GM18526 (cell line): Measurements from ENCODE around the gene LSM2.

Experiments used
- POLR2A ChIP-seq: IDR thresholded peaks from 3 replicates; pipeline ENCODE4 v1.6.1; 2011; ENCODE audit not compliant: insufficient read length; ENCODE audit errors: extremely low read depth

The LSM2 gene

DNA sequence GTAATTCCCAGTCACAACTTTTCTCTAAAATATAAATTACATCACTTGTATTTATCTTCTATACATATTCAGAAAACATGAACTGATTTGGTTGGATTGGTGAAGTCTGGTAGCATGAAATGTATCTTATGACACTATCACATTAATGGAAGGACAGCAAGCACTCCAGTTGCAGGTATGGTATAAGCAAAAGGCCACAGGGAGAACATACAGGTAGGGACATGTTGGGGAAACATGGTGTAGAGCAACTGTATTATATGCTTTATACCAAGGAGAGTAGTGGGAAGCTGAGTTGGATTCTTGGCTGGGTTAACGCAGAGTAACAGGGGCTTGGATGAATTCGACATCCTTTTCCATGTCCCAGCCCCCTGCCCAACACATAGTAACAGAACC, 9.8 kb downstream of the LSM2 start:
- no peak for TF ChIP-seq POLR2A

DNA sequence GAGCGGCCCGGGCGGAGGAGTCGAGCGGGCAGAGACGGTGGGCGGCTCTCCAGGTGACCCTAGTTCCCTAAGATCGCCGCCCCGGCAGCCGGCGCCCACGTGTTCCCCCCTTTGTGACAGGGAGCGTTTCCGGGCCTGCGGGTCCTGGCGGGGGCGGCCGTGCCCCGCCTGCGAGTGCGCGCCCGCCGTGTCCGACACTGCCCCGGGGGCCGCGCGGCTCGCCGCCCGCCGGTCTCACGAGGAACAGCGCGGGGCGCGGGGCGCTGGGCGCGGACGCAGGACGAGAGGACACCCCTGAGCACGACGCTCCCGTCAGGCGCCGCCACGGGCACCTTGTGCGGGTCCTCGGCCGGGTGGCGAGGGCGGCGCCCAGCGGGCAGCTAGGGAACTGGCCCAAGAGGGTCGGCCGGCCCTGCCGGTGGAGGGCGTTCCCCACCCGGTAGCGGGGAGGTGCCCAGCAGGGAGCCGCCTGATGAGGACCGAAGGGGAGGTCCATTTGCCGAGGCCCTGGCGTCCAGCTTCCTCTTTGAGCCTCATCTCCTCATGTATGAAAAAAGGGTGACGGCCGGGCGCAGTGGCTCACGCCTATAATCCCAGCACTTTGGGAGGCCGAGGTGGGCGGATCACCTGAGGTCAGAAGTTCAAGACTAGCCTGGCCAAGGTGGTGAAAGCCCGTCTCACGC, 11.0 kb downstream of the LSM2 start, which contains the start of gene VARS1:
Gene VARS1 (minus strand): TSS at position 137 of the 683 bp plus-strand sequence. CDS start 535 bp downstream, outside the sequence.
- TF ChIP-seq POLR2A = peak; percentile 51

DNA sequence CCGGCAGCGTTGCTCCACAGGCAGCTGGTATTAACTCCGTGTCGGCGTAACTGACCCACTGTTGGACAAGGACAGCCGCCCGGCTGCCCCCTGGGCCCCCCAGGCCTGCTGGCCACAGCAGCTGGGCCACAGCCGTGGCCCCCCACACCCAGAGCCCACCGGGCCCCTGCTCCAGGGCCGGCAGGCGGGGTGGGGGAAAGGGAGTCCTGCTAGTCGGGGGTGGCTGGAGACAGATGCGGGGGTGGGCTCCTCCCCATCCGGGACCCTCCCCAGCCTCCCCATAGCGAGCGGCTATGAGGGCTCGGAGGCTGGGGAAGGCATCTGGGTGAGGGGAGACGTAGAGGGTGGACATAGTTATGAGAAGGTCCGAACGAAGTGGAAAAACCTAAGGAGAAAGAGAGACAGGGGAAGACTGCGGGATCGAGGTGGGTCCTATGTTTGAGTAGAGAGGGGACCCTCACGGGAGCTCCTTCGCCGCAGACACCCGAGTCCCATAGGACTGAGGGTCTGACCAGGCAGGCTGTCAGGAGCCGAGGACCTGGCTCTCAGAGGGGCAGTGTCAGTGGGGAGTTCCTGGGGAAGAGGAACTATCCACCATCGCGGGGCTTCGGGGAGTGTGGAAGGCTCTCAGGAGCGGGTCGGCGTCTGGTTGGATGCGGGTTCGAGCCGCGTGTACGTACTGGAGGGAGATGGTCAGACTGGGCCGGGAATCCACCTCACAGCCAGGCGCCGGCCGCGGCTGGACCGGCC, 11.7 kb downstream of the LSM2 start:
- TF ChIP-seq POLR2A = no peak

DNA sequence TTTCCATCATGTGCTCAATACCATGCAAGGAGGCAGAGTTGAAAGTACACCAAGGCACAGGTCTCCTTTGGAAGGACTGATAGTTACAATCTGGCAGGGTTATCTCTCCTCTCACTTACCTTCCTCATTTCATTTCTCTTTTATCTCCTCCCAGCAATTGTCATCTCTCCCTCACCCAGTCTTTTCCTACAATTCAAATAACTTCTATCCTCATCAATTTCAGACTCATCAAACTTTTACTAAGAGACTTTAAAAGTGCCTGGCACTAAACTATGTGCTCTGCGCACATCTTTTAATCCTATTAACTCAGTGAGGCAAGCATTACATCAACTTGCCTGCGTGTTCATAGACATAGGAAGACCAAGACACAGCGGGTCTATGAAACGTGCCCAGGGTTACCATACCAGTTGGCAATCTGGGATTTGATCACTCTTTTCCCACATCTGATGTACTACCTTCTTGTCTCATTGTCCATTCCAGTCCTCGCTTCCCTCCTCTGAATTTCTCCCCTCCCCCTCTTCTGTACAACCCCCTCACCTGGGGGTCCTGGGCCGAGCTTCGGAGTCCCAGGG, 12.4 kb downstream of the LSM2 start:
- no peak for TF ChIP-seq POLR2A

DNA sequence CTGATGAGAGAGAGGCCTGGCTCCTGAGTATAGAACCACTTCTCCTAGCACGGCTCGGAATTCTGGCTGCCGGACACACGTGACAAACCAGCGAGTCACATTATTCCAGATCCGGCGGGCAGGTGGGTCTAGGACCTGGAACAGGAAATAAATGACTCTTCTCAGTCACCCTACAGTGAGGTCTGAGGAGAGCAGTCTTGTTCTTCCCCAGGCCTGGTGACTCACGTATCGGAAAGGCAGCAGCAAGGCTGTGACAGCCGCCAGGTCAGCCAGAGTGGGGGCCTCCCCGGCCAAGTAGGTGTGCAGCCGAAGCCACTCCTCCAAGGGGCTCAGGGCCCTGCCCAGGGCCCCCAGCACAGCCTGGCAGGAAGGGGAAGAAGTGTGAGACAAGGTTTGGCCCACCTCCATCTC, 14.0 kb downstream of the LSM2 start:
- TF ChIP-seq POLR2A = no peak

DNA sequence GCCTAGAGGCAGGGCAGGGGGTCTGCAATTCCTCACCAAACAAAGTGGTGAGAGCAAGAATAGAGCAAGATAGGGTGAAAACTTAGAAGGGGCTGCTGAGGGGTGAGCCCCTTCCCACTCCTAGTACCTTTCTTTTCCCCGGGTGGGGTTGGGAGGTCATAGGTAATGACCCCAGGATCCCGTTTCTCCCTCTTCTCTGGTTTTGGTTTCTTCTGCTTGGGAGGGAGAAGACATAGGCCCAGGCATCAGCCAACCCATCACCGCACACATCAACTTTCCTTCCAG, 14.7 kb downstream of the LSM2 start:
- no peak for TF ChIP-seq POLR2A

DNA sequence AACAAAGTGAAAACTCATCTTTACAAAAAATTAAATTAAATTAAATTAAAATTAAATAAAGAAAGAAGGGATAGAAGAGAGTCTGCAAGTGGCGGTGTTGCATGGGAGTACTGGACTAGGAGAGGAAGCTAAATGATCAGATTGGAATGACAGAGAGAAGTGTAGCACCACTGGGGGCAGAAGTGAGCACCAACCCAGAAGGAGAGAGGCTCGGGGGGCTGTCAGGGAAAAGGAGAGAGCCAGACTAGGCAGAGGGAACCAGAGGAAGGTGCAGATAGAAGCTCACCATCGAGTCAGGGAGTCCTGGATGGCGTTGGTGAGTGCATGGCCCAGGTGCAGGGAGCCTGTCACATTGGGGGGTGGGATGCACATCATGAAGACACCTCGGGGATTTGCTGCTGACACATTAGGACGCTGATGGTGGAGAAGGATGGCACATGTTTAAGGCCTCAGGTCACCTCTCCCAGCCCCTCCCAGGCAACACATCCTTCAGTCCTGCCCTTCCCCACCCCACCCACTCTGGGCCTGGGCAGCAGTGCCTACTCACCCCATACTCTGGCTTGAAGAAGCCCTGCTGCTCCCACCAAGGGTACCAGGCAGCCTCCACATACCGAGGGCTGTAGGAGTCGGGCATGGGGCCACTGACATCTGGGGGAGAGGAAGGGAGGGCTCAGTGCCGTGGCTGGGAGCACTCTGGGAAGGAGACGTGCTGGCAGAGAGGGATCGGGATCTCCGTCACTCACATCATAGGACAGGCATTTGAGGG, 15.3 kb downstream of the LSM2 start:
- TF ChIP-seq POLR2A = no peak

DNA sequence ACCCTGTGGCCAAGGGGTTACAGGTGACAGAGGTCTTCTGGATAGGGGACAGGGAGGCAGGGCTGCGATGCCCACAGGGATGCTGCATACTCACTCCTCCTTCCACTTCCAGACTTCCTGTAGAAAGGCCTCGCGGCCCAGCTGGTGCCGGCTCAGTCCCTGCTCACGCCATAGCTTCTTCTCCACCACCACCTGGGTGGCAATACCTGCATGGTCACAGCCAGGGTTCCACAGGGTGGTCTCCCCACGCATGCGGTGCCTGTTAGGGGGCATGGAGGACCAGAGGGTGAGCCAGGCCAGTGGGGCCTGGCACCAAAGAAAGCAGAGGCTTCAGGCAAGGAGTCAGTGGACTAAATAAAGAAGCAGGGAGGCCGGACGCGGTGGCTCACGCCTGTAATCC, 21.3 kb downstream of the LSM2 start:
- TF ChIP-seq POLR2A = no peak

DNA sequence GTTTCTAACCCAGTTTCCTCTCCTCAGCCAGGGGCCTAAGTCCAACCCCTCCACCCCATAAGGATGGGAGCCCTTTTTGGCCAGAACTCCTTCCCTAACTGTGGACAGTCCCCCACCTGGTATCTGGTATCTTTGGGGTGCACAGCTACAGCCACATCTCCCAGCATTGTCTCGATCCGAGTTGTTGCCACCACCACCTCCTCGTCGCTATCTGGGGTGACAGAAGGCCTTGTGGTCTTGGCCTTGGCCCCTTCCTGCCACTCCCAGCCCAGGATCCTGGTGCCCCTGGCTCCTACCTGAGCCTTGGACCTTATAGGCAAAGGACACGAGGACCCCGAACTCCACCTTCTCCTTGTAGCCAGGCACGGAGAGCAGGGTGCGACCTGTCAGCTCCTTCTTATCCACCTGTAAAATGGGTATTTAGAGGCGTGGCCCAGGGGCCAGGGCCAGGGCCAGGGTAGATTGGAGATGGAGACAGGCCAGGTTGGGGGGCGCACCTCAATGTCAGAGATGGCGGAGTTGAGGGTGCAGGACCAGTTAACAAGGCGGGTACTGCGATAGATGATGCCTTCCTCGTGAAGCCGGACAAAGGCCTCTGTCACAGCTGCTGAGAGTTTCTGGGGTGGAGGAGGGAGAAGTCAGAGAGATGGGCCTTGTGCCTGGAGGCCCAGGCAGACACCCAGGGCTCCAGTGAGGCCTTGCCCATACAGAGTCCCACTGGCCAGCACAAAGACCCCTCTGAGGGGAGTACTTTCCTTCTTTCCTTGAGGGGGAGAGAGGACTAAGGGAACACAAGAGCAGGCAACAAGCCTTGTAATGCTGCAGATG, 22.5 kb downstream of the LSM2 start:
- no peak for TF ChIP-seq POLR2A

DNA sequence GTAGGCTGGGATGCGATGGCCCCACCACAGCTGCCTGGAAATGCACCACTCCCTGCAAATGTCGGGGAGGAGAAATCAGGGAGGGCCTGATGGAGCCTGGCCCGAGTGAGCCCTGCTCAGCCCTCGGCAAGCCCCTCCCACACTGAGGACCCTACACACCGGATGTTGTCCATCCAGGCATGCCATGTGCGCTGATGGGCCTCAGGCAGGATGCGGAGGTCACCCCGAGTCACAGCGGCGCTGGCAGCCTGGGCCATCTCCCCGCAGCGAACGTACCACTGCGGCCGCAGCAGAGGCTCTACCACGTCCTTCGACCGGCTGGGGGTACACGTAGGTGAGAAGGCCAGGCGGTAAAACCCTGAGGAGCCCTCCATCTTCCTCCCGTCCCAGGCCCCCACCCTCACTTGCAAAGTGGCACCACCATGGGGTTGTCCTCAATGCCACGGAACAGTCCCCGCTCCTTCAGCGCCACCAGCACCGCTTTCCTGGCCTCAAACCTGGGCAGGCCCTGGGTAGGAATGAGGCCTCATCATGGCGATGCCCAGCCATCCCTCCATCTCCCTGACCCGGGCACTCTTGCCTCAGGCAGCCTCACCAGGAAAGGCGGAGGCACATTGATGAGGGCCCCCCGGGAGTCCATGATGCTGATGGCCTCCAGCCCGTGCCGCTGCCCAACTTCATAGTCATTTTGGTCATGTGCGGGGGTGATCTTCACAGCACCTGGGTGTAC, 24.5 kb downstream of the LSM2 start:
- no peak for TF ChIP-seq POLR2A

DNA sequence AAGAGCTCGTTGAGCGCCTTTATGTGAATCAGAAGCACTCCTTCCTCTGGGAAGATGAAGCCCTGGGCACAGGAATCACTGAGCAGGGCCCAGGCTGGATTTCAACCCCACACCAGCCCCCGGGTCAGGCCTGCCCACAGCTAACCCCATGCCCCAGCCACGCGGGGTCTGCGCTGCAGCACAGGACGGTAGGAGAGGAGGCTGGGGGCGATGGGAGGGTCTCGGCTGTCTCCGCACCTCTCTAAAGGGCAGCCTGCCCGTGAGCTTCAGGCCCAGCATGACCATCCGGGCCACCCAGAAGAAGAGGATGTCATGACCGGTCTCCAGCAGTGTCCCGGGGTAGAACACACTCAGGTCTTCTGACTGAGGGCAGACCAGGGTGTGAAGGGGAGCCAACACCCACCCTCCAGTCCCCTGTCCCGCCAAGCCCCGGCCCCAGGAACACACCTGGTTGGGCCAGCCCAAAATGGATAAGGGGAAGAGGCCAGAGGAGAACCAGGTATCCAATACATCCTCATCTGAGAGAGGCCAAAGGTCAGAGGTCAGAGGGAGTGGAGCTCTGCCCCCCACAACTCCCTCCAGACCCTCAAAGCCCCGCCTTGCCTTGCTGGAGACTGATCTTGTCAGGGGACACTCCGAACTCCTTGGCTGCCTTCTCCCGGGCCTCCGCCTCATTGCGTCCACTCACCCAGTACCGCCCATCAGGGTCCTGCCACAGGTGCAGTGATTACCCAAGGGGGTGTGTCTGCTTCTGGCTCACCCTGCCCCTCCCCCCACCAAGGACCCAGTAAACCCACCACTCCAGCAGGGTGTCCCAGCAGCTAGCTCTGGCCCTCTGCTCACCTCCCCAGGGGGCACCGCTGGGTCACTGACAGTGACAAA, 25.3 kb downstream of the LSM2 start:
- no peak for TF ChIP-seq POLR2A

DNA sequence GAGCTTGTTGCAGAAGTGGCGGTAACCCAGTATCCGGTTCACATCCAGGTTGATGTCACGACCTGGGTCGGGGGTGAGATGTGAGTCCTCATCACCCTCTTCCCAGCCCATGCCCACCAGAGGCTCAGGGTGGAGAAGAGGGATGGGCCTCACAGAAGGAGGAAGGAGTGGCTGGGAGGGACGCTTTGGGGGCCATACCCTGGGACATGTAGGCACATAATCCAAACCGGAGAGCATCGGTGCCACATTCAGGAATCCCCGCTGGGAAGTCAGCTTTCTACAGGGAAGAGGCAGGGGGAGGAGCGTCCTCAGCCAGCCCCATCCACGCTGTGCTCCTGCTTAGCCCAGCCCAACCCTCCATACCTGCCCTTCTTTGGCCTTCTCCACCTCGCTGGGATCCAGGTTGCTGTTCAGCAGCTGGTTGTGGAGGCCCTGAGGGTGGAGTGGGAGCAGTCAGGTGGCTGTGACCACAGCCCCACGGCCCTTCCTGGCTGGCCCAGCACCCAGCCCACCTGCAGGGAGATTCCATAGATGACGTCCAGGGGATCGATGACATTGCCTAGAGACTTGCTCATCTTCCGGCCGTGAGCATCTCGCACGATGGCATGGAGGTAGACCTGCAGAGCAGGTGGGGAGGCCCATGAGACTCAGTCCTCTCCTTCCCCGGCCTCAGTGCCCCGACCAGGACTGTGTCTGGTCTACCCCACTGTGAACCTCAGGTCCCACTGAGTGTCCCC, 26.1 kb downstream of the LSM2 start:
- TF ChIP-seq POLR2A = no peak

DNA sequence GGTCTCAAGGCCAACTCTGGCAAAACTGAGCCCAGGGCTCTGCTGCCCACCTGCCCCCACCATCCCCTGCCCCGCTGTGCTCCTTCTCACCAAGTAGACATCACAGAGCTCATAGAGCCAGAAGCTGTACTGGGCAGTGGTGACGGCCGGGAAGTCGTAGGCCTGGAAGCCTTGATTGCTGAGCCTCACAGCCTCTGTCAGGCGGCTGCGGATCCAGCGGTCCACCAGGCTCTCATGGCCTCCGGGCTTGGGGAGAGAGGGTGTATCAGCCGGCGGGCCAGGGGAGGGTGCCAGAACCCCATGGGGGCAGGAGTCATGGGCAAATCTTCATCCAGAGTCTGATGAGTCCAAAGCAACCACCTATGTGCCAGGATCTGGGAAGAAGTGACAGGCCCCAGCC, 26.9 kb downstream of the LSM2 start:
- no peak for TF ChIP-seq POLR2A
